NB4 (cell line): ENCODE measurements around the gene DNAH7.
A peak's percentile ranks its signal among the peaks of the same experiment; 100 is the strongest.
"Not testable (repeated sequence)": the region's sequence is repeated elsewhere in the genome, so short reads cannot be mapped to it uniquely, and the experiment has no call there.

ENCODE experiments used
- DNase-seq: peaks from one replicate; pipeline ENCODE4 v3.0.0; 2010; ENCODE audit warnings: low read depth
- H3K4me3 ChIP-seq: one replicate; pipeline ENCODE4 v1.5.1; 2011; ENCODE audit warnings: mild to moderate bottlenecking, low read depth, low read length, moderate library complexity
- MYC ChIP-seq: IDR thresholded peaks from 2 replicates; pipeline ENCODE4 v1.6.1; 2011; ENCODE audit warnings: low read depth, low read length
- POLR2A ChIP-seq: IDR thresholded peaks from 2 replicates; pipeline ENCODE4 v1.6.1; 2011; ENCODE audit warnings: mild to moderate bottlenecking; ENCODE audit not compliant: insufficient read length; ENCODE audit errors: extremely low read depth
- TF ChIP-seq, protein P1 (sequence below): IDR thresholded peaks from one replicate; pipeline ENCODE4 v1.5.1; 2012; ENCODE audit warnings: low read depth, low read length
- TF ChIP-seq, protein P2 (sequence below): IDR thresholded peaks from 2 replicates; pipeline ENCODE4 v1.6.1; 2011; ENCODE audit warnings: low read depth, low read length

Gene DNAH7

DNA sequence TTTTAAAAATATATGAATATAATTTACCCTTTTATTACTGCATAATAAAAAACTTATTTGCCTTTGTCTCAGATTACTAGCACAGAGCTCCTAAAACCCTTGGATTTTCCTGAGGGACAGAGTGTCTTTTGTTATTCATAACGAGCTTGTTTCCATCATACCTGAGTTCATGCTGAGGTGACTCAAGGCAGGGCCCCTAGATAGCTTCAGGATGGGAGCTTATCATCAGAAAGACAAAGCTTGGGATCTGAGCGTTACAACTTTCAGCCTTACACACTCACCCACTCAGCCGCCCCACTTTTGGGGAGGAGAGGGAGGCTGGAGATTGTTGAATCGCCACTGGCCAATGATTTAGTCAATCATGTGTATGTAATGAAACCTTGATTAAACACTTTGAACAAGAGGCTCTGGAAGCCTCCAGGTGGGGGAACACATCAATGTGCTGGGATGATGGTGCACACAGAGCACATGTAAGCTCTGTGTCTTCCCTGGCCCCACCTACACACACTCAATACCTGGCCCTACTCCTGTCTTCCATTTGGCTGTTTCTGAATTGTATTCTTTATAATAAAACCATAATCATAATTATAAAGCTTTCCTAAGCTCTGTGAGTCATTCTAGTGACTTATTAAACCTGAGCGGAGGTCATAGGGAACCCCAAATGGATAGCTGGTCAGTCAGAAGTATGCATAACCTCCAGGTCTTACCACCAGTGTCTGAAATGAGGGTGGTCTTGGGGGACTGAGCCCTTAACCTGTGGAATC is 28.5 kb upstream of the DNAH7 start:
- TF ChIP-seq, protein P1, sequence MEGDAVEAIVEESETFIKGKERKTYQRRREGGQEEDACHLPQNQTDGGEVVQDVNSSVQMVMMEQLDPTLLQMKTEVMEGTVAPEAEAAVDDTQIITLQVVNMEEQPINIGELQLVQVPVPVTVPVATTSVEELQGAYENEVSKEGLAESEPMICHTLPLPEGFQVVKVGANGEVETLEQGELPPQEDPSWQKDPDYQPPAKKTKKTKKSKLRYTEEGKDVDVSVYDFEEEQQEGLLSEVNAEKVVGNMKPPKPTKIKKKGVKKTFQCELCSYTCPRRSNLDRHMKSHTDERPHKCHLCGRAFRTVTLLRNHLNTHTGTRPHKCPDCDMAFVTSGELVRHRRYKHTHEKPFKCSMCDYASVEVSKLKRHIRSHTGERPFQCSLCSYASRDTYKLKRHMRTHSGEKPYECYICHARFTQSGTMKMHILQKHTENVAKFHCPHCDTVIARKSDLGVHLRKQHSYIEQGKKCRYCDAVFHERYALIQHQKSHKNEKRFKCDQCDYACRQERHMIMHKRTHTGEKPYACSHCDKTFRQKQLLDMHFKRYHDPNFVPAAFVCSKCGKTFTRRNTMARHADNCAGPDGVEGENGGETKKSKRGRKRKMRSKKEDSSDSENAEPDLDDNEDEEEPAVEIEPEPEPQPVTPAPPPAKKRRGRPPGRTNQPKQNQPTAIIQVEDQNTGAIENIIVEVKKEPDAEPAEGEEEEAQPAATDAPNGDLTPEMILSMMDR = no peak
- TF ChIP-seq, protein P2, sequence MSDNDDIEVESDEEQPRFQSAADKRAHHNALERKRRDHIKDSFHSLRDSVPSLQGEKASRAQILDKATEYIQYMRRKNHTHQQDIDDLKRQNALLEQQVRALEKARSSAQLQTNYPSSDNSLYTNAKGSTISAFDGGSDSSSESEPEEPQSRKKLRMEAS = no peak
- TF ChIP-seq POLR2A = no peak
- TF ChIP-seq MYC = no peak
- no peak for DNase-seq
- no peak overlapping the region for H3K4me3 ChIP-seq

DNA sequence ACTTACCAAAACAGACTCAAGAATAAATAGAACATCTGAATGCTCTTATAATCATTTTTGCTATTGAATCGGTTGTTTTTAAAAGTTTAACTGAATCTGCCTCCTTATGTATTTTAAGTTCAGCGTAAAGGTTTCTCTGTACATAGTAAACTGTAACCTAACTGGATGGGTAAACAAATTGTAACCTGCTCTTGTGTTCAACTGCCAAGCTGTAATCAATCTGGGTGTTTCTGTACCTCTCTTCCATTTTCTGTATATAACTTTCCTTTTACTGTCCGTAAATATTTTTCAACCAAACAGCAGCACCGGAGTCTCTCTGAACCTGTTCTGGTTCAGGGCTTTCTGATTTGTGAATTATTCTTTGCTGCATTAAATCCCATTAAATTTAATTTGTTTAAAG is 27.6 kb upstream of the DNAH7 start:
- DNase-seq = no peak
- no peak overlapping the region for H3K4me3 ChIP-seq
- TF ChIP-seq, protein P1 = no peak
- TF ChIP-seq, protein P2 = no peak
- TF ChIP-seq MYC = no peak
- no peak for TF ChIP-seq POLR2A

DNA sequence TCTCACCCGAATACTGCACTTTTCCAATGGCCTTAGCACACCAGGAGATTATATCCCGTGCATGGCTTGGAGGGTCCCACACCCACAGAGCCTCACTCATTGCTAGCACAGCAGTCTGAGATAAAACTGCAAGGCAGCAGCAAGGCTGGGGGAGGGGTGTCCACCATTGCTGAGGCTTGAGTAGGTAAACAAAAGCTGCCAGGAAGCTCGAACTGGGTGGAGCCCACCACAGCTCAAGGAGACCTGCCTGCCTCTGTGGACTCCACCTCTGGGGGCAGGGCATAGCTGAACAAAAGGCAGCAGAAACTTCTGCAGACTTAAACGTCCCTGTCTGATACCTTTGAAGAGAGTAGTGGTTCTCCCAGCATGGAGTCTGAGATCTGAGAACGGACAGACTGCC is 20.8 kb upstream of the DNAH7 start:
- H3K4me3 ChIP-seq, DNase-seq: not testable (repeated sequence)

DNA sequence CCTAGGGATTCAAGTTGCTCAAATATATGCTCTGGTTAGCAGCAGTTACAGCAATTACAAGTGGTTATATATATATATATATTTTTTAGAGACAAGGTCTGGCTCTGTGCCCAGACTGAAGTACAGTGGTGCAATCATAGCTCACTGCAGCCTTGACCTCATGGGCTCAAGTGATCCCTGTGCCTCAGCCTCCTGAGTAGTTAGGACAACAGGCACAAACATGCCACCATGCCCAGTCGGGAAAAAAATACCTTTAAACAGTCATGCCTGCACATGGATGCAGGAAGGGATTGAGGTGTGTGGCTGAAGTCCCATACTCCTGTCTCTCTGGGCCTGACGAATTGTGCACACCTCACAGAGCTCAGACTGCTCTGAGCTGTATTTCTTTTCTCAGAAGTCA is 19.6 kb upstream of the DNAH7 start:
- no peak overlapping the region for H3K4me3 ChIP-seq
- TF ChIP-seq, protein P2 = no peak
- TF ChIP-seq, protein P1 = no peak
- TF ChIP-seq MYC (no peak), POLR2A (no peak)
- DNase-seq = no peak

DNA sequence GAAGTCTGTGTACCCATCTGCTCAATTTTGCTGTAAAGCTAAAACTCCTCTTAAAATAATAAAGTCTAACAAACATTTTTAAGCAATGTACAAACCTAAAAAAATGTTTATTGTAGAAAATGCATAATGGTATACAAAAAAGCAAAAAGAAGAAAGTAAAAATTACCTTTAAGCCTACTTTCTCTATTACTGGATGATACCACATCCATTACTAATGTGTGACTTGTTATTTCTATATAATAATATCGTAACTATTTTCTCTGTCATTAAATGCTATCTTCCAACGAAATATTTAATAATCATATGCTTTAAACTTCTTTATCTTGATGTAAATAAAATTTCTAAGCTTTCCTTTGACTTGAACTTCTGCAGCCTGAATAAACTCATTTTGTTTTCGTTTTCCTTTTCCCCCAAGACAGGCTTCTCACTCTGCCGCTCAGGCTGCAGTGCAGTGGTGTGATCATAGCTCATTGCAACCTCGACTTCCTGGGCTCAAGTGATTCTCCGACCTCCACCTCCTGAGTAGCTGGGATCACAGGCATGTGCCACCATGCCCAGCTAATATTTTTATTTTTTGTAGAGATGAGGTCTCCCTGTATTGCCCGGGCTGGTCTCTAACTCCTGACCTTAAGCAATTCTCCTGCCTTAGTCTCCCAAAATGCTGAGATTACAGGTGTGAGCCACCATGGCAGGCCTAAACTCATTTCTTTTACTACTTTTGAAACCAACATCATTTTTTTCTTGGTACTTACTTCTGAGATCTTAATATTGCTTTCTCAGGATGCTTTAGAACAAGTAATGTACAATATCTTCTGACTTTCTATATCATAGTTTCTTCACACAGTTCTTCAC is 18.1 kb upstream of the DNAH7 start:
- no peak overlapping the region for H3K4me3 ChIP-seq
- peak; percentile 70 for DNase-seq
- TF ChIP-seq, protein P1 = no peak
- TF ChIP-seq MYC = no peak
- TF ChIP-seq, protein P2 = no peak
- no peak for TF ChIP-seq POLR2A

DNA sequence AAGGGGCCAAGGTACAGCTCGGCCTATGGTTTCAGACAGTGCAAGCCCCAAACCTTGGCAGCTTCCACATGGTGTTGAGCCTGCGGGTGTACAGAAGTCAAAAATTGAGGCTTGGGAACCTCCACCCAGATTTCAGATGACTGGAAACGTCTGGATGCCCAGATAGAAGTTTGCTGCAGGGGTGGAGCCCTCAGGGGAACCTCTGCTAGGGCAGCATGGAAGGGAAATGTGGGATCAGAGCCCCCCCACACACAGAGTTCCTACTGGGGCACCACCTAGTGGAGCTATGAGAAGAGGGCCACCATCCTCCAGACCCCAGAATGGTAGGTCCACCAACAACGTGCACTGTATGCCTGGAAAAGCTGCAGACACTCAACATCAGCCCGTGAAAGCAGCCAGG is 15.0 kb upstream of the DNAH7 start:
- DNase-seq = no peak
- TF ChIP-seq, protein P1 = no peak
- TF ChIP-seq, protein P2 = no peak
- no peak for TF ChIP-seq POLR2A
- TF ChIP-seq MYC = no peak
- no peak overlapping the region for H3K4me3 ChIP-seq
